Rectal smooth muscle tissue (tissue), 1 donor: ENCODE results near the gene ZBTB16.

Experiments
- H3K27ac ChIP-seq: one replicate; pipeline ENCODE4 v1.7.0; 2013; ENCODE audit warnings: low read depth, low read length, inconsistent platforms
- H3K27me3 ChIP-seq: one replicate; pipeline ENCODE4 v1.7.0; 2013; ENCODE audit warnings: low read length; ENCODE audit not compliant: control insufficient read depth, insufficient read depth
- H3K36me3 ChIP-seq: one replicate; pipeline ENCODE4 v1.7.0; 2013; ENCODE audit warnings: low read length; ENCODE audit not compliant: control insufficient read depth, insufficient read depth
- H3K4me1 ChIP-seq: one replicate; pipeline ENCODE4 v1.7.0; 2013; ENCODE audit warnings: low read length; ENCODE audit not compliant: control insufficient read depth, insufficient read depth
- H3K4me3 ChIP-seq: one replicate; pipeline ENCODE4 v1.7.0; 2013; ENCODE audit warnings: low read length
- H3K9ac ChIP-seq: one replicate; pipeline ENCODE4 v1.7.0; 2013; ENCODE audit warnings: low read length

ZBTB16 gene

DNA sequence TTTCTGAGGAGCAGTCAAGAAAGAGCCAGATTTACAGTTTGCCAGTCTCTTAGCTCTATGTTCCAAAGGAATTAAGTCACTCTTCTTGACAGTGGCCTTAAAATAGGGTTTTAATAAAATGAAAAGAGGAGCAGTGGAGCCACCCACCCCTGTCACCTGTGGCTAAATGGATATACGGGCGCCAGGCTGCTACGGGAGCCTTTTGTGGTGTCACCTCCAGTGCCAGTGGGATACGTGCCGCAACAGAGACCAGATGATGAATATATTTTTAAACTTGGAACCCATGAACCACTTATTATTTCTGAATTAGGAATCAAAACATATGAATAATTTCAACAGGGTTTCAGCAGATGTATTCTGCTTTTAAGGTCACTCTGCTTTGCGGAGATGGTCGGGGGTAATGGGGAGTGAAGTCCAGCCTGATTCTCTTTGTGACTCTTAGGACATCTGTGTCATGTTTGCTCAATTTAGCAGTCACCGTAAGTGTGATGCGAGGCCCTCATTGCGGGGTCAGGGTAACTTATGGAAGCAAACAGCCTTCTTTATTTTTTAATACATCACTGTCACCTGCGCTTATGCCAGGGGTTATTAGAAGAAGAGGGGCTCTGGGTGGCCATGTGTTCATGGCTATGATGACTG, 64.3 kb downstream of the ZBTB16 start:
- no peak overlapping the region for H3K9ac ChIP-seq
- peaks cover 16% of the 10 kb centered on the region for H3K4me1 ChIP-seq
- H3K27ac ChIP-seq: no peak overlapping the region
- no peaks in the 10 kb centered on the region for H3K36me3 ChIP-seq
- H3K27me3 ChIP-seq: no peaks in the 10 kb centered on the region
- no peak overlapping the region for H3K4me3 ChIP-seq

DNA sequence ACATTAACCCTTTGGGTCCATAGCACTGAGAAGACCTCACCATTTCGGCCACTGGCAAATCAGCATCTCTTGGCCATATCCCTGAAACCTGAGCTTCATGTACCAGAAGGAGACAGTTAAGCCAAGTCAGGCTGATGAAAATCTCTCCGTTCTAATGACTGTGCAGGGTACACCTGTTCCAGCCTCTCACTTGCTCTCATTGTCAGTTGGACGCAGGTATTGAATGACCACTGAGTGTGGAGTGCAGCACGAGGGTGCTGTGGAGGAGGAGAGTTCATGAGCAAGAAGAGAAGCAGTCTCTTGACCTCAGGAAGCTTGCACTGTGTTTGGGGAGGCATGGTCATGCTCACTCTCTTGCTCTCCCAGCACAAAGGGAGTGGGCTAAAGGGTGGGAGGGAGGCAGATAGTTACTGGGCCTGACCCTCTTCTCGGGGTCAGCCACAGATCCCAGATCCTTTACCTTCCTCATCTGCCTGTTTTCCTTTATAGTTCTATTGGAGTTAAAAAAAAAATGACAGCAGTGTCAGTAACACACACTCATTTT, 65.2 kb downstream of the ZBTB16 start:
- Histone ChIP-seq H3K4me1 (peaks cover 16% of the 10 kb centered on the region), H3K27ac (no peak overlapping the region), H3K36me3 (no peaks in the 10 kb centered on the region), H3K27me3 (no peaks in the 10 kb centered on the region), H3K4me3 (no peak overlapping the region), H3K9ac (no peak overlapping the region)

DNA sequence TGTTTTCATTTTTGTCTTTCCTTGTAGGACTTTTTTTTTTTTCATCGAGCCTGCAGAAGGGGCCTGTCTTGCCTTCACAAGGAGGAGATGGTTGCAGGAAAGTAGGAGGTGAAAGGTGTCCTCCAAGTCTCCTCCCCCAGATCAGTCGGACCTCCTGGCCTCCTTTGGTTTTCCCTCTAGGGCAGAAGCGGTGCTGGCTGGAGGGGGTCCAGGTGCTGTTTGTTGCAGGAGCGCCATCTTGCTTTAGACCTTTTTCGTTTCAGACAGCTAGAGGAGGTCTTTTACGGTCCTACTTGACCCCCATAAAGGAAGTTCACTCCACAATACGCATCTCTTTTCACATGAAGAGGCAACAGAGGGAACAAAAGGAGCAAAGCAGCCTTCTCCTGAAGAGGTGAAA, 66.0 kb downstream of the ZBTB16 start:
- Histone ChIP-seq H3K27ac (no peak overlapping the region), H3K4me1 (peaks cover 18% of the 10 kb centered on the region), H3K27me3 (no peaks in the 10 kb centered on the region), H3K4me3 (no peak overlapping the region), H3K9ac (no peak overlapping the region), H3K36me3 (no peaks in the 10 kb centered on the region)

DNA sequence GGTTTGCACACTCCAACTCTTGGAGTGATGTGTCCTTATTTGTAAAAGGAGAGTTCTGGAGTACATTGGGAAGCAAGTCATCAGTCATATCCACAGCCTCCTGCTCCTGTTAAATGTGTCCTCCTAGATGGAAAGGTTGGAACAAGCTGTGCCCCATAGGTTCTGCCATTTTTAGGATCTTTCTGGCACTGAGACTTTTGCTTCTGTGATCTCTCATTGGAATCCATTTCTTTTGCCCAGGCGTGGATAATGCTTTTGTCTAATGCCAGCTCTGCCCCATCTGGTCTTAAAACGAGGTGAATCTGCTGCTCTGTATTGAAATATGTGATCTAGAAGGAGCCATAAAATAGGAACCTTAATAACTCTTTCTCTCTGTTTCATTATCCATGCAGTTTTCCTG, 66.4 kb downstream of the ZBTB16 start:
- Histone ChIP-seq H3K4me1 (peaks cover 19% of the 10 kb centered on the region), H3K27me3 (no peaks in the 10 kb centered on the region), H3K27ac (peak overlapping the region; percentile 28), H3K36me3 (no peaks in the 10 kb centered on the region), H3K4me3 (no peak overlapping the region), H3K9ac (no peak overlapping the region)

DNA sequence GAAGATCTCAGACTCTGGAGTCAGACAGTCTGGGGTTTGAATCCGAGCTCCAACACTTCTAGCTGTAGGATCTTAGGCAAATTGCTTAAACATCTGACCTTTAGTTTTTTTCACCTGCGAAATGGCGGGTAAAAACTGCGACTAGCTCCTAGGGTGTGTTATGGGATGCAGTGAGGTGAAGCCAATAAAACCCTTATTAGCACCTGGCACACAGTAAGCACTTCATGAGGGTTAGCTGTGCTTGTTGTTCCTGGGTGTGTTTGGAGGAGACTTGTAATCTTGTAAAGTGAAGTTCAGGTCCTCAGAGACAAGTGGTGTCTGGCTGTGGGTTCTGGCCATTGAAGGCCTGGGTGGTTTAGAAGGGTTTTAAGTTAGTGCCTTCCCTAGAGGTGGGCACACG, 68.9 kb downstream of the ZBTB16 start:
- Histone ChIP-seq H3K9ac (no peak overlapping the region), H3K27ac (no peak overlapping the region), H3K4me1 (peaks cover 22% of the 10 kb centered on the region), H3K36me3 (no peaks in the 10 kb centered on the region), H3K4me3 (no peak overlapping the region), H3K27me3 (no peaks in the 10 kb centered on the region)

GRCh38 chr11:114129142-114129541, 69.6 kb downstream of the ZBTB16 start:
- H3K27ac ChIP-seq: no peak overlapping the region
- no peak overlapping the region for H3K4me3 ChIP-seq
- no peak overlapping the region for H3K9ac ChIP-seq
- H3K27me3 ChIP-seq: no peaks in the 10 kb centered on the region
- peaks cover 30% of the 10 kb centered on the region for H3K4me1 ChIP-seq
- no peaks in the 10 kb centered on the region for H3K36me3 ChIP-seq

- Histone ChIP-seq H3K4me1 (peaks cover 33% of the 10 kb centered on the region), H3K9ac (no peak overlapping the region), H3K4me3 (no peak overlapping the region), H3K27ac (no peak overlapping the region), H3K27me3 (no peaks in the 10 kb centered on the region), H3K36me3 (no peaks in the 10 kb centered on the region)
These were observed 70.2 kb downstream of the ZBTB16 start for GRCh38 chr11:114129699-114130098.

- H3K36me3 ChIP-seq: no peaks in the 10 kb centered on the region
These were observed 70.6 kb downstream of the ZBTB16 start for GRCh38 chr11:114130115-114130576.

DNA sequence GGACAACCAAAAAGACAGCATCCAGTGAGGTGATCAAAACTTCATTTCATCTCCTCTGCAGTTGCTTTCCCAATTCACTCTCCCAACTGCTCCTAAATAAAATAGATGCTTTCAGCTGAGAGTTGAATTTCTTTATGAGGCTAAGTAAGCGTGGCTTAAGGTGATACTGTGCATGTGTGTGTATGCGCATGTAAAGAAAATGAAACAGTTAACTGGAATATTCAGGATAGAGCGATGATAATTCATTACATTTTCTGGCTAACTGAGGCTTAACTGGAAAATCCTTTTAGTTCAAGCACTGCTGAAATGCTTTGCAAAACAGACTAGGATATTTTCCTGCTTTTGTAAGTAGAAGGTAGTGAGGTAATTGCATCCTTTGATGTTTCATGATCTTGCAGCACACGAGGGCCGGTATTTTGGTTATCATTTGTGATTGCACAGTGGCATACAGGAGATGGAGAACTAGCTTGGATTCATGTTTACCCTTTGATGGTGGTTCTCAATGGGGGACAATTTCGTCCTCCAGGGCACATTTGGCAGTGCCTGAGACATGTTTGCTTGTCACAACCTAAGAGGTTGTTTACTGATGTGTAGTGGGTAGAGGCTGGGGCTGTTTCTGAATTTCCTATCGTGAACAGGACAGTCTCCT, 71.2 kb downstream of the ZBTB16 start:
- Histone ChIP-seq H3K27me3 (no peaks in the 10 kb centered on the region), H3K4me3 (no peak overlapping the region), H3K27ac (no peak overlapping the region), H3K36me3 (no peaks in the 10 kb centered on the region), H3K4me1 (peaks cover 35% of the 10 kb centered on the region), H3K9ac (no peak overlapping the region)

More at GRCh38 chr11:114130115-114130576, 70.6 kb downstream of the ZBTB16 start:
- Histone ChIP-seq H3K27ac (no peak overlapping the region), H3K4me3 (no peak overlapping the region), H3K4me1 (peaks cover 33% of the 10 kb centered on the region), H3K27me3 (no peaks in the 10 kb centered on the region), H3K9ac (no peak overlapping the region)

- no peak overlapping the region for H3K9ac ChIP-seq
- no peak overlapping the region for H3K4me3 ChIP-seq
- no peak overlapping the region for H3K27ac ChIP-seq
- H3K36me3 ChIP-seq: no peaks in the 10 kb centered on the region
- H3K27me3 ChIP-seq: no peaks in the 10 kb centered on the region
- peaks cover 40% of the 10 kb centered on the region for H3K4me1 ChIP-seq
These were observed 72.0 kb downstream of the ZBTB16 start for GRCh38 chr11:114131461-114131864.

- peak overlapping the region; percentile 59 for H3K27ac ChIP-seq
- no peak overlapping the region for H3K4me3 ChIP-seq
- no peaks in the 10 kb centered on the region for H3K36me3 ChIP-seq
- no peak overlapping the region for H3K9ac ChIP-seq
- no peaks in the 10 kb centered on the region for H3K27me3 ChIP-seq
- H3K4me1 ChIP-seq: peaks cover 48% of the 10 kb centered on the region
These were observed 72.9 kb downstream of the ZBTB16 start for GRCh38 chr11:114132417-114132816.

DNA sequence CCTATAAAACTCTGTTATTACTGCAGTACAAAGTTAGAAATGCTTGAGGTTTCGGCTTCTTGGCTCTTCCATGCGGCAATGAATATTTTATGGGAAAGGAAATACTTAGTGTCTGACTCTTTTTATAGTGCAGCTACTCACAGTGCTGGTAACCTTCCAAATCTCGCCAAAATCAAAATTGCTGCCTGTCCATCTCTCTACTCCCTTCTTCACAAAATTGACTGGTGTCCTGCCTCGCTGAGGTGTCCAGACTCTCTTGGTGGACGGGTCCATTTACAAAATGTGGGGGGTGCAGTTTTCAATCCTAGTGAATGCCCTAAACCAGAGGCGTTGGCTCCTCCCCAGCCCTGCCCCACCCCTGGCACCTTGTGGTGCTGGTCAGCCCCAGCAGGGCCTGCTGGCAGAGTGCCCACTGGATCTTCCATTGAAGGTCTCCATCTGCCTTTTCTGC, 73.5 kb downstream of the ZBTB16 start:
- Histone ChIP-seq H3K4me1 (peaks cover 48% of the 10 kb centered on the region), H3K27me3 (no peaks in the 10 kb centered on the region), H3K4me3 (peak overlapping the region; percentile 2), H3K27ac (peak overlapping the region; percentile 59), H3K36me3 (no peaks in the 10 kb centered on the region), H3K9ac (no peak overlapping the region)
